GM10847 (cell line): Measurements from ENCODE around the gene MARK2.

ENCODE experiments used
- POLR2A ChIP-seq: IDR thresholded peaks from 2 replicates; pipeline ENCODE4 v1.6.1; 2011; ENCODE audit not compliant: insufficient read length; ENCODE audit errors: extremely low read depth

The MARK2 gene

DNA sequence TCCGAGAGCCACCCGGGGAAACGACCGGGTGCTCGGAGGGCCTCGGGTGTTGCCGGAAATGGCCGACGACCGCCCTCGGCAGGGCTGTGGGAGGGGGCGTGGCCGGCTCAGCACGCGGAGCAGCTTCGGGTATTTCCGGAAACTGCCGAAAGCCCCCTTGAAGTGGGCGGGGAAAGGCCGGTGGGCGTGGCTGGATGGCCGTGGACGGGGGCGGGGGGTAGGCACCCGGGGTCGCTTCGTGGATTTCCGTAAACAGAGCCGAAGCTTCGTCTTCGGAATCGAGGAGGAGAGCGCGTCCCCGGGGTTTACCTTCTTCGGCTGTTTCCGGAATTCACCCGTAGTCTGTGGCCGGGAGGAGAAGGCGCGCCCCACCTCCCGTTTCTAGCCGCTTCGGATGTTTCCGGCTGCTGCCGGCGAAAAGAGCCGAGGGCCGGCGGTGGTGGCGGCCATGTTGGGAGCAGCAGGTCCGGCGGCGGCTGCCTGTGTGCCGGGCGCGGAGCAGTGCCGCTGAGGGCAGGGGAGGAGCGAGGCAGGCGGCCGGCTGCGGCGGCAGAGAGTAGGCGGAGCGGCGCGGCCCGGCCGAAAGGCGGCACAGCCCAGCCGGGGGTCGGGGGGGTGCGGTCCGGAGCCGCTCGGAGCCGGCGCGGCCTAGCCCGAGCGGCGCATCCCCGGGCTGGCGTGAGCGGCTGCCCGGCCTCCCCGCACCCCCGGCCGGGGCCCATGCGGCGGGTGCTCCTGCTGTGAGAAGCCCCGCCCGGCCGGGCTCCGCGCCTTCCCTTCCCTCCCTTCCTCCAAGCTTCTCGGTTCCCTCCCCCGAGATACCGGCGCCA, at the start of gene MARK2:
Gene MARK2, plus strand, starts transcription at position 433 of the 830 bp plus-strand sequence. Its CDS starts 397 bp downstream, at position 830.
- TF ChIP-seq POLR2A = peak; percentile 67

DNA sequence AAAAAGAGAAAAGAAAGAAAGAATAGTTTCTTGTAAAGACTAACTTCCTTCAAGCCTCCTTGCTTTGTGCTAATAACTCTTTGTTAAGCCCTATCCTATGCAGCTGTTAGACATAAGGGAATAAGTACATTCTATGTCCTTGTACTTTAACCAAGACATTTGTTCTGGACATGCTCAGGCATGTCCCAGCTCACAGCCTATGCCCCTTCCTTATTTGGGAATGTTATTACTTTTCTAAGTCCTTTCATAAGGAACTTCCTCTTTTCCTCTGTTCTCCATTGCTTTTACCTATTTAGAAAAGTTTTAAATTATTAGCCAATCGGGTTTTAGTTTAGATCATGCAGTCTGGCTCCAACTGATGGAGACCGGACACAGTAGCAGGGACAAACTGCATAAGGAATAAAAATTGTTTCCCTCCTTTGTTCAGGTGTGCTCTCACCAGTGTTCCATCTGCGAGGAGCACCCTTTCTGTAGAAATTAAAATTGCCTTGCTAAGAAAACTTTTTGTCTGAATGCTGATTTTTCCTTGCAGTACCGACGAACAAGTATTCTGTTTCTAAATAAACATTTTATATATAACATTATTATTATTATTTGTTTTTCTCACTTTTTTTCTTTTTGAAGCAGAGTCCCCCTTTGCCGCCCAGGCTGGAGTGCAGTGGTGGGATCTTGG, 47.3 kb upstream of the MARK2 start:
- no peak for TF ChIP-seq POLR2A

DNA sequence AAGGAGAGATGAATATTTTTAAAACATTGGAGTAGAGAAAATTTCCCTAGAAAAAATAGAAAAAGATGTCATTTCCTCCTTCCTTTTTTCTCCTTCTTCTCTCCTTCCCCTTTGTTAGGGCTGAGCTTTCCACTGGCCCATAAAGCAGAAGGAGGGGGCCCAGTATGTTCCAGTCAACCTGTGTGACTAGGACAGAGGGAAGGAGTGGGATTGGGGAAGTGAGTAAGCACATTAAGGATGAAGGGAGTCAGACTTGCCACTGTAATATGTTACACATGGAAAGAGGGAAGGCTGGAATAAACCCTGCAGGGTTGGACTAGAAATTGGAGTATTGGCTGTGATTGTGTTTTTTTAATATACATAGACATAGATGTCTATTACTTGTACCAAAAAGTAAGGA, 45.7 kb upstream of the MARK2 start:
- TF ChIP-seq POLR2A = no peak

DNA sequence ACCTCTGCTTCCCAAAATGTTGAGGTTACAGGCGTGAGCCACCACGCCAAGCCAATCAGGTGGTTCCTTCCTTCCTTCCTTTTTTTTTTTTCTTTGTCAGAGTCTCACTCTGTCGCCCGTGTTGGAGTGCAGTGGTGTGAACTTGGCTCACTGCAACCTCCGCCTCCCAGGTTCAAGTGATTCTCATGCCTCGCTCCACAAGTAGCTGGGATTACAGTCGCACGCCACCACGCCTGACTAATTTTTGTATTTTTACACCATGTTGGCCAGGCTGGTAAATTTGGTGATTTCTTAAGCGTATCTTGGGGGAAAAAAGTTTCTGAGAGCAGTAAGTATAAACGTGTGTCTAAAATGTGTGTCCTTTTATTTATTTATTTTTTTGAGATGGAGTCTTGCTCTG, 43.8 kb upstream of the MARK2 start:
- TF ChIP-seq POLR2A = no peak

DNA sequence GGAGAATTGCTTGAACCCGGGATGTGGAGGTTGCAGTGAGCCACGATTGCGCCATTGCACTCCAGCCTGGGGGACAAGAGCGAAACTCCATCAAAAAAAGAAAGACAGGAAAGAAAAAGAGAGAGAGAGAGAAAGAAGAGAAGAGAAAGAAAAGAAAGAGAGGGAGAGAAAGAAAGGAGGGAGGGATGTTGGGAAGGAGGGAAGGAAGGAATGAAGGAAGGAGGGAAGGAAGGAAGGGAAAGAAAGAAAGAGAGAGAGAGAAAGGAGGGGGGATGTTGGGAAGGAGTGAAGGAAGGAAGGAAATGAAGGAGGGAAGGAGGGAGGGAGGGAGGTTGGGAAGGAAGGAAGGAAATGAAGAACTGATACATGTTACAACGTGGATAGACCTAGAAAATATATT, 38.0 kb upstream of the MARK2 start:
- no peak for TF ChIP-seq POLR2A

- no peak for TF ChIP-seq POLR2A
These were observed 36.1 kb upstream of the MARK2 start for GRCh38 chr11:63802637-63803414.

DNA sequence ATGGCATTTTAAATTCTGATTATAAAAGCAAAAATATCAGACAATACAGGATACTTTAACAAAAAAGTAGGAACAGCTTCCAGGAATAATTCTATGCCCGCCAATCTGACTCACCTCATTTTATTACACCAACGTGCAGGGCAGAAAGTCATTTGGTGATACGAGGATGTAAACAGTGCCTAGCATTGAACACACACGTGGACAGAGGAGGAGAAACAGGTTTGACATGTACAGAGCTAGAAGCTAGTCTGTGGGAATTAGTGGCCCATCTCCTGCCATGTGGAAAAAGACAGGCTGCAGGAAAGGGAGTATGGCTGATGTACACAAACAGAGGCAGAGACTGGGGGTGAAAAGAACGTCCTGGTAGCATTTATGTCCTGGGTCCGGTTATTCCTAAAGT, 34.7 kb upstream of the MARK2 start:
- TF ChIP-seq POLR2A = no peak

- no peak for TF ChIP-seq POLR2A
These were observed 33.0 kb upstream of the MARK2 start for GRCh38 chr11:63805844-63806415.

- no peak for TF ChIP-seq POLR2A
These were observed 27.4 kb upstream of the MARK2 start for GRCh38 chr11:63811522-63811921.

- peak; percentile 68 for TF ChIP-seq POLR2A
These were observed 25.8 kb upstream of the MARK2 start, which contains the start of gene SPINDOC for GRCh38 chr11:63813035-63813562. TSS of gene SPINDOC (plus strand) at chr11:63813456. CDS start at chr11:63813687, 231 bp downstream.

DNA sequence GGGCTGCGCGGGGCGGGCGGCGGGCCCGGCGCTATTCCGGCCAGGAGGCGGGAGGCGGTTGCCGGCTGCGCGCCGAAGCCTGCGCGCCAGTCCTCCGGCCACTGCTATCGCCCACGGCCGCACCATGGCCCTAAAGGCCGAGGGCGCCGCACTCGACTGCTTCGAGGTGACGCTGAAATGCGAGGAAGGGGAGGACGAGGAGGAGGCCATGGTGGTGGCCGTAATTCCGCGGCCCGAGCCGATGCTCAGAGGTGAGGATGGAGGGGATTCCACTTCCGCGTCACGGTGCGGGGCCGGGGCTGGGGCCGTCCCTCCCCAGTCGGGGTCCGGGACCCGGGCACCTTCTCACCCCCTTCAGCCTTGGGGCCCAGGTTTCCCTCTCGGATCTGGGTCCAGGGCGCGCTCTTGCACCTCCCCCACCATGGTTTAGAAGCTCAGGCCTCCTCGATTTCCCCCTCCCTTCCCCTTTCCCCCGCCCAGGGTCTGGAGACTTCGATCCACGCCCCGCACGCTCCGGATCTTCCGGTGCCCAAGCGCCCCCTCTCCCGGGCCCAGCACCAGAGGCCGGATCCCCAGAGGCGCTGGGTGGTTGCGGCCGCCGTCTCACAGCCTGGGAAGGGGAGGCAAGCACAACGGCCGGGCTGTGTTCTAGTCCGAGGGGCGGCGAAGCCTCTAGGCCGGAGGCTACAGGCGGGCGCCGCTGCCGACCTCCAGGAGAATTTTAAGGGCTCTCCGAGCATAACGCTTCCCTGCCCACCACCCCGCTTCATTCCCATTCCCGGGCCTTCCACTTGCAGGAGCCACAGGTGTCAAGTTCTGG, 25.1 kb upstream of the MARK2 start:
- no peak for TF ChIP-seq POLR2A

GRCh38 chr11:63814383-63814736, 24.6 kb upstream of the MARK2 start:
- no peak for TF ChIP-seq POLR2A

DNA sequence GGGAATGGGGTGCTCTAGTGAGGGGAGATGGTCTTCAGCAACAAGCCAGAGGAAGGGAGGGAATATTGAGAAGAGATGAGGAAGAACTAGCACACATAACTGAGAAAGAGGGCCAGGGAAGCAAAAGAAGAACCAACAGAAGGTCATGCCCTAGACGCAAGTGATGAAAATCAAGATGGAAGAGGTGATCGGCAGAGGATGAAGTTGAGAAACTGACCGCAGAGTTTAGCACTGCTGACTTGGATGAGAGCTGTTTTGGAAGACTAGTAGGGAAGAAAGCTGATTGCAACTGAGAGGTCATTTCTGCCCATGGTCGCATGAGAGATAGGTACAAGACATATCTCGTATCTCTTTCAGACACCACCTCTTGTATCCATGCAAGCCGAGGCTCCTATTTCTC, 22.7 kb upstream of the MARK2 start:
- TF ChIP-seq POLR2A = no peak

GRCh38 chr11:63816732-63817131, 22.2 kb upstream of the MARK2 start:
- TF ChIP-seq POLR2A = no peak
